ENCODE data around the gene RNF146.
"Not testable (repeated sequence)": the region's sequence is repeated elsewhere in the genome, so short reads cannot be mapped to it uniquely, and the experiment has no call there.

GRCh38 chr6:127233819-127234218, 32.8 kb upstream of the RNF146 start:
- not testable (repeated sequence) for TF ChIP-seq CTCF (IDR thresholded peaks at IDR 0.05); POLR2AphosphoS5 (IDR thresholded peaks at IDR 0.05; ENCODE audit: low read depth, low read length); TCF7L2 (IDR thresholded peaks at IDR 0.05; ENCODE audit: low read depth, low read length)
